ENCODE measurements around the gene OLIG2. TPM values are rescaled to one million over a fixed set of nuclear protein-coding genes. Genes with fewer than 3 reads are reported as not detected.

The OLIG2 gene
- total RNA-seq, 1 donor from 2014 or later, result 21.4 TPM

DNA sequence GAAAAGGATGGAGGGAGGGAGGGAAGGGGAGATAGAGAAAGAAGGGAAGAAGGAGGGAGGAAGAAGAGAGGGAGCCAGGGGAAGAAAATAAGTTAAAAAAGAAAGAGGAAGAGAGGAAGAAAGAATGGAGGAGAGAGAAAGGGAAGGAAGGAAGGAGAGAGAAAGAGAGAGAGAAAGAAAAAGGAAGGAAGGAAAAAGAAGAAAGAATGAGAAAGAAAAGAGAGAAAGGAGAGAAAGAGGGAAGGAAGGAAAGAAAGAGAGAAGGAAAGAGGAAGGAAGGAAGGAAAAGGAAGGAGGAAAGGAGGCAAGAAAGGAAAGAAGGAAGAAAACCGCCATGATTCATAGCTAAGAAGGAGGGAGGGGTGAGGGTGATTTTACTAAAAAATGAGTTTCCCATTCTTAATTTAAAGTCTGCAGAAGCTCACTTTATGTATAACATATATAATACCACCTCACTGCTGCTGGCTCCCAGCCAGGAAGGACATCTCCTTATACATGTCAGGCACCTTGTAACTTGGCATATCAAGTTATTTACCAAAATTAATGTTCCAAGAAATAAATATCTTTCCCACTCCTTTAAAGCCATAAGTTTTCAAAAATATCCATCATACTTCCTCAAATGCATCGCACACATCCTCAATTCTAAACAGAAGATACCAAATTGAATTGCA lies 46.0 kb upstream of the OLIG2 start:
- no peak overlapping the region for H3K27ac Mint-ChIP-seq (ENCODE audit: unreplicated experiment)
- H3K4me3 Mint-ChIP-seq (ENCODE audit: unreplicated experiment), result no peak overlapping the region

DNA sequence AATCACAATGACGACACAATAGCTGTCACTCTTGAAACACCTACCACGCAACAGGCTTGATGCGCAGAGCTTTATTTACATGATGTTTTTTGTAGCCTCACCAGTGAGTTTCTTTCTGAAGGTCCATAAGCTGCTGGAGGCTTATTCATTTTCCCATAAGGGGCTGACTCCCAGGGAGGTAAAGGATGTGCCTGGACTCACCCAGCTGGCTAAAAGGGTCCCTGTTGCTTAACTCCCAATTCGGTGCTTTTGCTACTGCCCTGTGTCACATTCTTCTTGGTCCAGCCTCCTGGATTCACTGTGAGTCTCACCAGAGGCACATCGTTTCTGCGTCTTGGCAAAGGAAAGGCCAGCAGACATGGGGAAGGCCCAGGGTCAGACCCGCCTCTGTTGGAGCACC lies 44.6 kb upstream of the OLIG2 start:
- Mint-ChIP-seq H3K4me3 (ENCODE audit: unreplicated experiment) (no peak overlapping the region), H3K36me3 (ENCODE audit: unreplicated experiment) (no peaks in the 10 kb centered on the region), H3K9me3 (ENCODE audit: unreplicated experiment) (peaks cover 2% of the 10 kb centered on the region), H3K27me3 (ENCODE audit: unreplicated experiment) (peaks cover 1% of the 10 kb centered on the region), H3K4me1 (ENCODE audit: low read depth, unreplicated experiment) (no peaks in the 10 kb centered on the region), H3K27ac (ENCODE audit: unreplicated experiment) (no peak overlapping the region)
- DNase-seq, result no peak
- TF ChIP-seq, protein P1, sequence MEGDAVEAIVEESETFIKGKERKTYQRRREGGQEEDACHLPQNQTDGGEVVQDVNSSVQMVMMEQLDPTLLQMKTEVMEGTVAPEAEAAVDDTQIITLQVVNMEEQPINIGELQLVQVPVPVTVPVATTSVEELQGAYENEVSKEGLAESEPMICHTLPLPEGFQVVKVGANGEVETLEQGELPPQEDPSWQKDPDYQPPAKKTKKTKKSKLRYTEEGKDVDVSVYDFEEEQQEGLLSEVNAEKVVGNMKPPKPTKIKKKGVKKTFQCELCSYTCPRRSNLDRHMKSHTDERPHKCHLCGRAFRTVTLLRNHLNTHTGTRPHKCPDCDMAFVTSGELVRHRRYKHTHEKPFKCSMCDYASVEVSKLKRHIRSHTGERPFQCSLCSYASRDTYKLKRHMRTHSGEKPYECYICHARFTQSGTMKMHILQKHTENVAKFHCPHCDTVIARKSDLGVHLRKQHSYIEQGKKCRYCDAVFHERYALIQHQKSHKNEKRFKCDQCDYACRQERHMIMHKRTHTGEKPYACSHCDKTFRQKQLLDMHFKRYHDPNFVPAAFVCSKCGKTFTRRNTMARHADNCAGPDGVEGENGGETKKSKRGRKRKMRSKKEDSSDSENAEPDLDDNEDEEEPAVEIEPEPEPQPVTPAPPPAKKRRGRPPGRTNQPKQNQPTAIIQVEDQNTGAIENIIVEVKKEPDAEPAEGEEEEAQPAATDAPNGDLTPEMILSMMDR (IDR thresholded peaks at IDR 0.05; ENCODE audit: partially characterized antibody, unreplicated experiment), result no peak

More for the DNA sequence above, 46.0 kb upstream of the OLIG2 start:
- Mint-ChIP-seq H3K27me3 (ENCODE audit: unreplicated experiment) (peaks cover 1% of the 10 kb centered on the region), H3K9me3 (ENCODE audit: unreplicated experiment) (peaks cover 2% of the 10 kb centered on the region), H3K36me3 (ENCODE audit: unreplicated experiment) (no peaks in the 10 kb centered on the region), H3K4me1 (ENCODE audit: low read depth, unreplicated experiment) (no peaks in the 10 kb centered on the region)
- no peak for DNase-seq
- TF ChIP-seq, protein P1 (IDR thresholded peaks at IDR 0.05; ENCODE audit: partially characterized antibody, unreplicated experiment), result no peak

DNA sequence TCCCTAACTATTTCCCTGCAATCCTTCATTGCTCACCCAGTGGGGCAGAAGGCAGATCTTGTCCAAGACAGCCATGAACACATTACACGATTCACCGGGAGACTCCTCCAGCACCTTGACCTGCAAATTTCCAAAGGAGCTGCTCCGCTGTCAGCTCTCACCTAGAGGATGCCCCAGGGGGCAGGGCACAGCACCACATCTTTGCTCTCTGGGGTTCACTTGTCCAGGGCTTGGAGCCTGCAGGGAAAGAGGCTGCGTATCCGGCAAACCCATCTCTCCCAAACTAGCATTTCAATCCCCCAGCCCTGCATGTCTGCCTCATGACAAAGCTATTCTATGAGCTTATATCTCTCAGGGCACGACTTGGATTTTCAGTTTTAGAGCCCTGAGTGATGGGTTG lies 35.1 kb upstream of the OLIG2 start:
- H3K4me3 Mint-ChIP-seq (ENCODE audit: unreplicated experiment), result no peak overlapping the region
- no peak overlapping the region for H3K27ac Mint-ChIP-seq (ENCODE audit: unreplicated experiment)
- peaks cover 2% of the 10 kb centered on the region for H3K27me3 Mint-ChIP-seq (ENCODE audit: unreplicated experiment)
- TF ChIP-seq, protein P1 (IDR thresholded peaks at IDR 0.05; ENCODE audit: partially characterized antibody, unreplicated experiment), result no peak
- H3K9me3 Mint-ChIP-seq (ENCODE audit: unreplicated experiment), result no peaks in the 10 kb centered on the region
- peaks cover 9% of the 10 kb centered on the region for H3K36me3 Mint-ChIP-seq (ENCODE audit: unreplicated experiment)
- peaks cover 10% of the 10 kb centered on the region for H3K4me1 Mint-ChIP-seq (ENCODE audit: low read depth, unreplicated experiment)
- no peak for DNase-seq

DNA sequence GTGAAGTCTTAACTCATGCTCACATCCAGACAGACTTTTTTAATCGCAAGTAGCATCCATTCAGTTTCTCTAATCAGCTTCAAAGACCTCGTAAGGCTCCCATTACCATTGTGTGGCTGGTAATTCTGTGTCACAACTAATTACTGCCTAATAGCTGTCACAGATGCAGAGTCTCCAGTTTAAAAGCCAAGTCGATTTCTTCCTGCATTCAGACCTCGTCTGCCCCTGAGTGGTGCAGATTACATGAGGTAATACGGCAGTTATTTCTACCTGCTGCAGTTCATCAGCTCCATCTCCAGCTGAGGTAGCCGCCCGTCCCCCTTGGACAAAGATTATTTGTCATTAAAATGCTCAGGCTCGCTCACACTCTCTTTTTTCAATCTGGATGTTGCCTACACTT lies 34.4 kb upstream of the OLIG2 start:
- Mint-ChIP-seq H3K9me3 (ENCODE audit: unreplicated experiment) (no peaks in the 10 kb centered on the region), H3K27ac (ENCODE audit: unreplicated experiment) (peak overlapping the region; percentile 11), H3K27me3 (ENCODE audit: unreplicated experiment) (peaks cover 2% of the 10 kb centered on the region), H3K4me3 (ENCODE audit: unreplicated experiment) (no peak overlapping the region), H3K4me1 (ENCODE audit: low read depth, unreplicated experiment) (peaks cover 10% of the 10 kb centered on the region), H3K36me3 (ENCODE audit: unreplicated experiment) (peaks cover 9% of the 10 kb centered on the region)
- DNase-seq, result no peak
- TF ChIP-seq, protein P1 (IDR thresholded peaks at IDR 0.05; ENCODE audit: partially characterized antibody, unreplicated experiment), result no peak

DNA sequence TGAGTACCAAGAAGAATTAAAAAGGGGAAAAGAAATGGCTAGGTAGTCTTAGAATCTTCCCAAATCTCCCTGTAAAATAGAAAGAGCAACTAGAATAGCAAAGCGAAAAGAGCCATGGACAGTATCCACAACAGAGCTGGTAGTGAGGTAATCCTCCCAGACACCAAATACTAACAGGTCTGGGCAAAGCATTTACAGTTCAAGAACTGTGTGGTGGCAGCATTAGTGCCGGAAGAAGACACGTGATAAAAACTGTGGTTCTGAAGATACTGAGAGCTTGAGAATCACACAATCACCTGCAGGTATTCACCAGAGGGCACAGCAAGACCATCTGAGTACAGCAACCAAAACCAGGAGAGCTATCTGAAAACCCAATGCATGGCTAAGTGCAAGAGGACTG lies 31.8 kb upstream of the OLIG2 start:
- H3K36me3 Mint-ChIP-seq (ENCODE audit: unreplicated experiment), result peaks cover 9% of the 10 kb centered on the region
- peaks cover 2% of the 10 kb centered on the region for H3K27me3 Mint-ChIP-seq (ENCODE audit: unreplicated experiment)
- H3K9me3 Mint-ChIP-seq (ENCODE audit: unreplicated experiment), result no peaks in the 10 kb centered on the region
- no peak for DNase-seq
- TF ChIP-seq, protein P1 (IDR thresholded peaks at IDR 0.05; ENCODE audit: partially characterized antibody, unreplicated experiment), result no peak
- H3K4me1 Mint-ChIP-seq (ENCODE audit: low read depth, unreplicated experiment), result peaks cover 12% of the 10 kb centered on the region
- peak overlapping the region; percentile 79 for H3K27ac Mint-ChIP-seq (ENCODE audit: unreplicated experiment)
- no peak overlapping the region for H3K4me3 Mint-ChIP-seq (ENCODE audit: unreplicated experiment)

Measured in glutamatergic neuron (in vitro differentiated cells).